LNCaP clone FGC (cell line): Measurements from ENCODE around the gene RASGRF1.

Experiments
- DNase-seq: peaks from one replicate; pipeline ENCODE4 v3.0.0-alpha.2; 2011; ENCODE audit warnings: low read depth
- H3K4me3 ChIP-seq: 2 replicates; pipeline ENCODE4 v1.5.1; 2011; ENCODE audit warnings: mild to moderate bottlenecking, low read depth, low read length, control low read depth
- TF ChIP-seq, protein P1 (sequence below): IDR thresholded peaks from 2 replicates; pipeline ENCODE4 v1.5.1; 2012; ENCODE audit warnings: mild to moderate bottlenecking; ENCODE audit not compliant: control insufficient read depth, insufficient read depth; ENCODE audit errors: extremely low read depth

The RASGRF1 gene

GRCh38 chr15:78944669-78945407 is 145.7 kb downstream of the RASGRF1 start, which contains the start of gene CTSH:
Gene CTSH, minus strand, starts transcription at chr15:78945046. Its CDS starts 65 bp downstream, at chr15:78944981.
- DNase-seq = peak; percentile 59
- TF ChIP-seq, protein P1, sequence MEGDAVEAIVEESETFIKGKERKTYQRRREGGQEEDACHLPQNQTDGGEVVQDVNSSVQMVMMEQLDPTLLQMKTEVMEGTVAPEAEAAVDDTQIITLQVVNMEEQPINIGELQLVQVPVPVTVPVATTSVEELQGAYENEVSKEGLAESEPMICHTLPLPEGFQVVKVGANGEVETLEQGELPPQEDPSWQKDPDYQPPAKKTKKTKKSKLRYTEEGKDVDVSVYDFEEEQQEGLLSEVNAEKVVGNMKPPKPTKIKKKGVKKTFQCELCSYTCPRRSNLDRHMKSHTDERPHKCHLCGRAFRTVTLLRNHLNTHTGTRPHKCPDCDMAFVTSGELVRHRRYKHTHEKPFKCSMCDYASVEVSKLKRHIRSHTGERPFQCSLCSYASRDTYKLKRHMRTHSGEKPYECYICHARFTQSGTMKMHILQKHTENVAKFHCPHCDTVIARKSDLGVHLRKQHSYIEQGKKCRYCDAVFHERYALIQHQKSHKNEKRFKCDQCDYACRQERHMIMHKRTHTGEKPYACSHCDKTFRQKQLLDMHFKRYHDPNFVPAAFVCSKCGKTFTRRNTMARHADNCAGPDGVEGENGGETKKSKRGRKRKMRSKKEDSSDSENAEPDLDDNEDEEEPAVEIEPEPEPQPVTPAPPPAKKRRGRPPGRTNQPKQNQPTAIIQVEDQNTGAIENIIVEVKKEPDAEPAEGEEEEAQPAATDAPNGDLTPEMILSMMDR = no peak
- H3K4me3 ChIP-seq = peak within 1 kb of the TSS; percentile 86

- DNase-seq = no peak
- H3K4me3 ChIP-seq = peak overlapping the region; percentile 86
- TF ChIP-seq, protein P1 = no peak
Observed at GRCh38 chr15:78944202-78944625, 146.4 kb downstream of the RASGRF1 start.

GRCh38 chr15:78943692-78944091 is 146.9 kb downstream of the RASGRF1 start:
- DNase-seq = no peak
- peak overlapping the region; percentile 86 for H3K4me3 ChIP-seq
- TF ChIP-seq, protein P1 = no peak

DNA sequence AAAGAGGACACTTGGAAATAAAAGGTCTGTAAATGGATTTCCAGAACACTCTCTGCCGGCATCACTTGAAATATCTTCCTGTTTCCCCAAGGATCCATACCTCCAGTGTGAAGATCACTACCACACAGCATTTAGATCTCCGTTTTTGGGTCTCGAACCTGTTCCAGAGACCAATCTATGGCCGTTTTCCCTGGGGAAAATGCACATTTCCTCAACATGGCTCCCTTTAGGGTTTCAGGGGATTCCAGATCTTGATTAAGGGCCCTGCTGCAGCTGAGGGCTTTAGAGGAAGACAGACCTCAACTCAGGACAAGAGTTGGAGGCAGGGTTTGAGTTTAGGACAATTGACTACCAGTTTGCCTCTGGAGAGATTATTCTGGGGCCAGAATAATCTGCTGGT is 147.8 kb downstream of the RASGRF1 start:
- DNase-seq = no peak
- TF ChIP-seq, protein P1 = no peak
- H3K4me3 ChIP-seq = no peak overlapping the region

GRCh38 chr15:78938658-78939488 is 151.7 kb downstream of the RASGRF1 start:
- TF ChIP-seq, protein P1 = no peak
- DNase-seq = no peak
- H3K4me3 ChIP-seq = no peak overlapping the region

DNA sequence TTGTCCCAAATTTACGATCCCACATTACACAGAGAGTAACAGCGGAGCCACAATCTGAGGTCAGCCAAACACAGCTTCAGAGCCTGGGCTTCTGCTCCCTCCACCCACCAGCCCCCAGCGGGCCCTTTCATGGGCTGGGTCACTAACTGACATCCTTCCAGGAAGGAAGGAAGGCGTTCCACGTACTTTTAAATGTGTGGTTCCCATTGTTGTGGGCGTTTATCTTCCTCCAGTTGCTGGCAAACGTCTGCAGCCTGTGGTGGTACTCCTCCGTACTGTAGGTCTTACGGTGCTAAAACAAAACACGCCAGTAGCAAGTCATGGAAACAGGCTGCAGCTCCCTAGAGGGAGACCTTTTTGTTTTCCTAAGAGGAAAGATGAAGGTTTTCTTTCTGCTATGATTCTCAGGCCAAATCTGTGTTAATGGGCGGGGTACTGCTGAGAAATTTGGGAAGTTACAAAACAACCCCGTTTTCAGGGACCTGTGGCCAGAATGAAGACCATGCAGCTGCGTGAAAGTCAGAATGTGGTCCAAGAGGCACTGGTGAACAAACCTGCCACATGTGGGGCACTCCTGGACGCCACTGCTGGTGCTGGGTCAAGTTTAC is 153.3 kb downstream of the RASGRF1 start:
- no peak for DNase-seq
- no peak overlapping the region for H3K4me3 ChIP-seq
- TF ChIP-seq, protein P1 = no peak
